ENCODE results near the gene HOXB7.

HOXB7 gene

DNA sequence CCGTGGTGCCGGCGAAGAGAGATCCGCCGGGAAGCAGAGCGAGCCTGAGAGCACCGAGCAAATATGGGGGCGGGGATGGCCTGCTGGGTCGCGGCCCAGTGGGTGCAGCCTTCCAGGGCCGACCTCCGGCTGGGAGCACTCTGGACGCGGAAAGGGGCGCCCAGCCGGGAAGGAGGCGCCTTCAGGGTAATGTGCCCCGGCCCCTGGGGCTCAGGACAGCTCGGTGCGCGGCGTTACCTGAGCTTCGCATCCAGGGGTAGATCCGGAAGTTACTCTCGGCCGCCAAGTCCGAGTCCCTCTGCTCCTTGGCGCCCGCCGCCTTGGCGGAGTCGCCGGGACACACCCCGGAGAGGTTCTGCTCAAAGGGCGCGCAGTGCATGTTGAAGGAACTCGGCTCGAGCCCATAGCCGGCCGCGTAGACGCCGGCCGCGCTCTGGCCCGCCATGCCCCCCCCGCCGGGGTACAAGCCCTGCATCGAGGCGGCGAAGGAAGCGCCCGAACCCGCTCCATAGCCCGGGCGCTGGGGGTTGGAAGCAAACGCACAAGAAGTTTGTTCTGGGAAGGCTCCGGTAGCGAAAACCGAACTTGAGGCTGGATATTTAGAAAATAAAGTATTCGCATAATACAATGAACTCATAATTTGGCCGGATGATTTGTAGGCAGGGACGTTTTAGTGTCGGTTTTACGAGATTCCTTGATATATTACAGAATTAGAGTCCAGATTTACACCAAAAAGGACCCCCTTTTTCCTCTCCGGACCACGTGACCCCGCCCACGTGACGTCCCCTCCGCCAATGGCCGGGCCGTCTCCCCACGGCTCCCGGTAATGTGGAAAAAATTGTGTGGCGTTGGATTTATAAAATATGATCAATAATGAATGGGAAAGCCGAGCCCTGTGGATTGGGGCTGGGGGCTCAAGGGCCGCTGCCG lies at the start of gene HOXB7:
Gene HOXB7 (minus strand): TSS at position 736 of the 930 bp plus-strand sequence. CDS start 99 bp downstream, at position 637.
- peak; percentile 85 for DNase-seq

DNA sequence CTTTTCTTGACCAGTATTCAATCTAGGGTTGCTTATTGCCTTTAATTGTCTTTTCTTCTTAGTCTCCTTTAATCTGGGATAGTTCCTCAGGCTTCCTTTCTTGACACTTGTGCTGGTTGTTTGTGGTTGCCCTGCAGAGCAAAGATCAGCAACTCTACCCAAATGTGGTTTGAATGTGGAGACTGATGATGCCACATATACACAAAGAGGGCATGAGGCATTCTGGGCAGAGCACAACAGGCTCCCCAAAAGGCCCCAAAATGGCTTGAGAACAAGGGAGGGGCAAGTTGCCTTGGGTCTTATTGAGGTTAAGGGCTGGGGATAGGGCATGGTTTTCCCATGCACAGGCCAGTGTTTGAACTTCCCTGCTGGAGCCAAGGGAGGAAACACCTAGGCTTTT lies 45.1 kb upstream of the HOXB7 start:
- no peak for DNase-seq

DNA sequence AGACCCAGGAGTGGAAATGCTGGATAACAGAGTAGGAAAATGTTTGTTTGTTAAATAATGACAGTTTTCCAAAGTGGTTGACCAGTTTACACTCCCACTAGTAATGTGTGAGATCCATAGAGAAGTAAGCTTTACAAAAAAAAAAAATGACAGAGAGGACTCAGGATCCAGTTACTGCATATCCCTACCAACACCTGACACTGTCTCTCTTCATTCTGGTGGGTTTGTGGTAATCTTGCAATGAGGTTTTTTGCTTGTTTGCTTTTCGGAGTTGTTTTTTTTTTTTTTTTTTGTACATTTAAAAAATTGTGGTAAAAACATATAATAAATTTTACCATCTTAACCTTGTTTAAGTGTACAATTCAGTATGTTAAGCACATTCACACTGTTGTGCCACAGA lies 38.9 kb upstream of the HOXB7 start:
- no peak for DNase-seq

DNA sequence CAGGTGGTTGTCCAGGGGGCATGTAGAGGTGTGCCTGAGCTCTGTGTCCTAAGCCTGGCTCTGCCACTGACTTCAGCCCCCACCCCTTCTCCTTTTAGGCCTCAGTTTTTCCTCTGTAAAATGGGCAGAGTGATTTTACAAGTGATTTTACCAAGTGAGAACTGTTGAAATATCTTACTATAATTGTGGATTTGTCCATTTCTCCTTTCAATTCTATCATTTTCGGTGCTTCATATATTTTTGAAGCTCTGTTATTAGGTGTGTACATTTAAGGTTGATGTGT lies 37.1 kb upstream of the HOXB7 start:
- DNase-seq: no peak

DNA sequence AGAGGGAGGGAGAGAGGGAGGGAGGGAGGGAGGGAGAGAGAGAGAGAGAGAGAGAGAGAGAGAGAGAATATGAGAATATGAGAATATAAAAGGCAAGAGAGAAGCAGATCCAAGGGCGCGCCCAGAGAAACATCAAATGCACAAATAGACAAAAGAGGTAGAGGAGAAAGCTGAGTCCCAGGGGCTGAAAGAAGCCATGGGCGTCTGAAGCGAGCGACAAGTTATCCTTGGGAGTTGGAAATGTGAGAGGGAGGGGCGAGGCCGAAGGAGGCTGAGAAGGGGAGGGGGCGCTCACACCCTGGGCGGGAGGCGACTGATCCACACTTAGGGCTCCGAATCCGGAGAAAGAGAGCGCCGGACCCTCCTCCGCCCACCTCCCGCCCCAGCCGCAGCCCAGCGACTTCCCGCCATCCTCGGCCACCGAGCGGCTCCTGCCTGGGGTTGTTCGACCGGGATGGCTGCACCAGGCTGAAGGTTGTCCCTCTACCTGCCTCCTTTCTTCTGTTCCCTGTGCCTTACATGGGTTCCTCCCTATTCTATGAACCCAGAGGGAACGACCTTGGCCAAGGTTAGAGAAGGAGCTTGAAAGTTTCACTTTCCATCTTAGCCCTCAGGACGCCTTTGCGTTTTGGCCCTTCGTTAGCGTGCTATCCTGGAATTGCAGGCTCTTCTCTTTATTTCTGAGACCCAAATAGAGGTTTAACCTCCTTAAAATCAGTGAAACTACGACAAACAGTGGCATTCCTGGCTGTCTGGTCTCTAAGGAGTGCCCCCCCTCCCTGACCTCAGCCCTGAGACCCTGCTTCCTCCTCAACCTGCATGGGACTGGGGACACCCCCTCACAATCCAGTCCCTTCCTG lies 36.5 kb upstream of the HOXB7 start:
- DNase-seq: no peak

DNA sequence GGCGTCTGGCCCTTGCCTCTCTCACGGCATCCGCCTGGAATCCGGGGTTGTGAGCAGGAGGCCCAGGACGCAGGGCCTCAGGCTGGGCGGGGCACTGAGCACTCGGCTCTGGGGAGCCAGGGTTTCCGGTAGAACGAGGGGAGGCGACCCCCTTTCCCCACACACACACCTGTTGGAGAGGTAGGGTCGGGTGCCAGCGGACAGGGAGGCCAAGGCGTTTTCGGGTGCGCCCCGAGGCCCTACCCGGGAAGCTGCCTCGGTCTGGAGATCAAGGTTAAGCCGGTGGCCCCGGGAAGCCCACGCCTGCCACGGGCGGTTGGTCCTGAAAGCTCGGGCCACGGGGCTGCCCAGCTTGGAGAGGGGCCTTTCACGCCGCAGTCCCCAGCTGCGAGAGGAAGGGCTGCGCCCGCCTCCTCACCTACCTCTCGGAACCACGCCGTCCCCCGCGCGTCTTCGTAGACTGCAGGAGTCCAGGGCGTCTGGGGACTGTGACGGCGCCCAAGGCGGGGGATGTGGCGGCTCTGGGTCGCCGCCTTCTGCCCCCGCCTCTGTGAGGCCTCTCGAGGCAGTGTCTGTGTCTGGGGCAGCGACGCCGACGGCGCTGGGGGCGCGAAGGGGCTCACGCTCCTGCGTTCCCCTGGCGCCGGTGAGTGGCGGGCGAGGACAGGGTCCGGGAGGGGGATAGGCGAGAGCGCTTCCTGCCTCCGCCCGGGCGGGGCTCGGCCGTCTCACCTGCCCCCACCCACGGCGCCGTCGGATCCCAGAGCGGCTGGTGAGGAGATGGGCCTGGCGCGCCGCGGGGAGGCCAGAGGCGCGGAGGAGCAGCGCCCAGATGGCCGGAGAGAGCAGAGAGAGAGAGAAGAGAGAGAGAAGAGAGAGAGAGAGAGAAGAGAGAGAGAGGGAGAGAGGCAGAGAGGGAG lies 35.6 kb upstream of the HOXB7 start:
- peak; percentile 46 for DNase-seq

DNA sequence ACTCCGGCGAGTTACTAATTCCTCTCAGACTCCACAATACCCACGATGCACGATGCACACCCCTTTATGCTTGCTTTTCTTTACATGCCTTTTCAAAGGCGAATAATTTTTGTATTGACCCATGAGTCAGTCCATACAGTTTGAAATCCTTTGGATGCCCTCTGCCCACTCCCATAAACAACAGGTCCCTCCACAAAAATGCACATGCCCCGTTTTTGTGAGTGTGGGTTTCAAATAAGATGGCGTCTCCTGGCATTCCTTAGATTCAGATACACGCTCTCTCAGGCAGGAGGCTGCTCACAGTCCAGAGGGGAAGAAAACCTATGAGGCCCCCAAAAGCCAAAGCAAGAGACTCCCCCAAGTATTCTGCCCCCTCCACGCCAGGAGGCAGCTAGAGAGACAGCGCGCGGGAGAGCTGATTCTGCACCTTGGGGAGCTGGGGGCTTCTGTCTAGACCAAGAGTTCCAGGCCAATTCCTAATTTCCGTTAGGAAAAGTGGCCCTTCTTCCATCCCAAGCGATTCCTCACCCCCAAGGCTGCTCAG lies 34.9 kb upstream of the HOXB7 start:
- DNase-seq: no peak

DNA sequence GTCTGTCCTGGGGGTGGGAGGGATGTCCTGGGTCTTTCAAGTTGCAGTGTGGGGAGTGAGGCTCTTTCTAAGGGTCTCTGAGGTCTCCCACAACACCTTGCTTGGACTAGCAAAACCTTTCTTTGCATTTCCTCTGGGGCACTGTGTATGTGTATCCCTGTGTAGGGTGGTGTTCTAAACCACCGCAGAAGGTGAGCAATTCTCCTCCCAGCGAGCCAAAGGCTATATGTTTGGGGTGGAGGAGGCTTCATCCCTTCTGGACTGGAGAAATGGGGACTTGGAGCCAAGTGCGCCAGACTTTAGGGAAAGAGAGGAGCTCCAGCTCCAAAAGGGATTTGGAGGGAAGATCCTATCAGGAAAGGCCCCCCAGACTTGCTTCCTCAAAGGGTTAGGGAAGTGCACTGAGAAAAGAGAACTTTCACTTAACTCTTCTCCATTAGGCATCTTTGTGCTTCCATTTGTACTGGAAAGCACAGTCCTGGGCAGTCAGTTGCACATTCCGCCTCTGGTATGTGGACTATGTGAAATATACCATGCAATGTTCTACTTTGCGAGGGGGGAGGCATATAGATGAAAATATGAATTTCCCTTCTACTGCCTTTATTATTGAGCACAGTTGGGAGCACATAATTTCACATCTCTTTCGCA lies 34.2 kb upstream of the HOXB7 start:
- DNase-seq: no peak

DNA sequence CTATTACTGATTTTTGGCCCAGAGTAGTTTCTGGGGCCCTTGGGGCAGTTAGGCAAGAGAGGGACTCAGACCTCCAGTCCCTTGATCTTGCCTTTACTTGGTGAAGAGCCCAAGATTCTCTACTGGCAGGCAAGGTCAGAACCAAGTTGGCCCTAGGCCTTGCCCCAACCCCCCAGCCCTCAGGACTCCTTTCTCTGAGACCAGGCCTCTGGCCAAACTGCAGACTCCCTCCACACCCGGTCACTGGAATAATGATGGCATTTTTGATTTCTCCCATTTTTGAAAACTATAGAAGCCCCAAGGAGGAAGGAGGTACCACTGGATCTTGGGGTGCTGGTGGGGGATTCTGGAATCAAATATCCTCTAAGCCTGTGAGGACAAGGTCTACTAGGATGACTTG lies 33.3 kb upstream of the HOXB7 start:
- DNase-seq: no peak

DNA sequence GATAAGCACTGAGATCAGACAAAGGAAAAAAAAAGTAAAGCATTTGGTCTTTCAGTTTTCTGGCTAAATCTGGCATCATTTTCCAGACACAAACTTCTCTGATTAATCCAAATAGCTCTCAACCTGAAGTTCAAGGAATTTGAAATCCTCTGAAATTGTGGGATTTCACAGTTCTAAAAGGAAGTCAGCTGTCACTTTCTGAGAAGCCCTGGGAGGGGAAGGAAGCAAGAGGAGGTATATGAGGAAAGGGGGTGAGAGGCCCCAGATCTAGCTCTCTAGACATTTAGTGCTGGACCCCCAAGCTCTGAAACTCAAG lies 32.8 kb upstream of the HOXB7 start:
- no peak for DNase-seq

DNA sequence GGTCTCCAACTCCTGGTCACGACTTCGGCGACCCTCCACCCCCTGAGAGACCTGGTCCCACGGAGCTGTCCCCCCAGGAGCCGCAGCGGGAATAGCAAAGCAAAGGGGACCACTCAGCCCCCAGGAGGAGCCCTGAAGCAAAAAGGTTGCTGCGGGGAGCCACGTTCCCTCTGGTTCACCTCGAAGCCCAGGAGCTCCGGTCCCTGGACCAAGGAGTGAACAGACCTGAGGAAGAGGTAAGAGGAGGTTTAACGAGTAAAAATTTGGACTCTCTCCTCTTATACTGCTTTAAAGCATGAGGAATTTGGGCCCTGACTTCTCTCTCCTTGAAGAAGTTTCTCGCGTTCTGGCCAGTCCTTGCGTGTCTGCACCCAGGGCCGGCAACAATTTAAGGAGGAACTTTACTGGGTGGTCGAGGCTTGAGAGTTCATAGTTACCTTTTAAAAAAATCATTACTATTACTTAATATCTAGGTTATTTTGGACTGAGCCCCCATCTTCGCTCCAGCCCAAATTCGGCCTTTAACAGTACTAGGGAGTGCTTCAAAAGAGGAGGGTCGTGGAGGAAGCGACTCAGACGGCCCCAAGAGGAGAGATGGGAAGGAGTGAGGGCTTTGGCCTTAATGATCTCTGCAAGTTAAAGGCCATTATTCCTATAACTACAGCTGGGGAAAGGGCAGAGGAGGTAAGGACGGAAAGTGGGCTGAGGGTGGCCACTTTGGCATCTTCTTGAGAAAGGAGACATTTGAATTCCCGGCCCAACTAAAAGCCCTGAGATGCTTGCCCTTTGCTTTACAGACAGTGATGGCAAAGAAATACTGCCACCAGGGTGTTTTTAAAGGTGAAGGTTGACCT lies 32.3 kb upstream of the HOXB7 start:
- no peak for DNase-seq

DNA sequence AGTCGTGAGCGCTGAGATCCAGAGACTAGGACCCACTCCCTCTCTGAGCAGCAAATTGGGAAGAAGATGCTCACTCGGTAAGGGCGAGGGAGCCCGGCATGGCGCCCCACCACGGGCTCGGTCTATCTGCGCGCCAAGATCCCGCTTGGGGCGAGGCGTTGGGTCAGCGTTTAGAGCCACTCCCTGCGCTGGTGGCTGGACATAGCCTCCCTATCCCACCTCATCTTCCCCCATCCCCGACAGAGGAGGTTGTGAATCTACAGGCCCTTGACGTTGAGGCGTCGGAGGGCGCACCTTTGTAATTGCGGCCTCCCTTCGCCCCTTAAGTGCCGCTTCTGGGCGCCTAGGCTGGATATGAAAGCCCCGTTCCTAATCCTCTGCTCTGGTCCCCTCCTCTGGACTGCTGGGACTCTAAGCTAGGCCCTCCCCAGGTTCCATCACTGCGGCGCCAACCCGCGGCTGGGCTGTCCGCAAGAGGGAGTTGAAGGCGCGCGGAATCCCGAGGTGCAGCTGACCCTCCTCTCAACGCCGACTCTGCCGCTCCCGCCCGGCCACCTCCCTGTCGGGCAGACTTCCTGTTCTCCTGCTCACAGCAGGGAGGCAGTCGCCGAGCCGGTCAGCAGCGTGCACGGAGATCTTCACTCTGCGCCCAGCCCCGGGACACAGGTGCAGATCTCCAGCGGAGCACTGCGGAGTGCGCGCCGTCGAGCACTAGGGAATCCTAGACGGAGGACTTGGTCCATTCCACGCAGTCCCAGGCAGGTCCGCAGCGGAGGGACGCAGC lies 31.4 kb upstream of the HOXB7 start:
- DNase-seq: no peak

DNA sequence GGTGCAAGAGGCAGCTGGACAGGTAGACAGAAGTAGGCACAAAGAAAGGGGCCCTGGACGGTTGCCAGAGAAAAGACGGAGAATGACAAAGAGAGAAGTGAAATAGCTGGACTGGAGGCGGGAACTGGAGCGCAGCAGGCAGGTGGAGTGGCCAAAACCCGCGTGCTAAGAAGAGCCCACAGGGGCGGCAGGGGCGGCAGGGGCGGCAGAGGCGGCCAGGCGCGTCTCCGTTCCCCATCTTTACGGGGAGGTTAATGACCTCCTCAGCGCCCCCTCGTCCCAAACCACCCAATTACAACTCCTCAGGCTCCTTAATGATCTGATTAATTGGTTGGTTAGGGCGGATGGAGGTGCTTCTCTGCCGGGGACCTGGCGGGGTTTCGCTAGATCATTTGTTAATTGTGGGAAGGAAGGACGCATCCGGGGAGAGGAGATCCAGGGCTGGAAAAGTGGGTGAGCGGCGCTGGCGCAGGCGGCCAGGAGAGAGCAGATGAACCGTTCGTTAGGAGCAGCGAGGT lies 30.8 kb upstream of the HOXB7 start:
- DNase-seq: no peak

DNA sequence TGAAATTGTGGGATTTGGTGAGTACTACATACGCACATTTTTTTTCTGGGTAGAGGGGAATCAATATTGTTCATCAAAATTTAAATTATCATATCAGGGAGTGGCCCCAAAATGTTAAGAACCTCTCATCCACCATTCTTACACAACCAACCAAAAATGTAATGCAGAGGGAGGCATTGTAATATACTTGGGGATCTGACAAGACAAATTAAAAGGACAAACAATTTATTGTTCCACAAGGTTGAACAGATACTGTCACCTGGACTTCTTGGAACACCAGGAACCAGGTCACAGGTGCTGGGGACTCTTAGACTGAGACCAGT lies 30.0 kb upstream of the HOXB7 start:
- DNase-seq: no peak

DNA sequence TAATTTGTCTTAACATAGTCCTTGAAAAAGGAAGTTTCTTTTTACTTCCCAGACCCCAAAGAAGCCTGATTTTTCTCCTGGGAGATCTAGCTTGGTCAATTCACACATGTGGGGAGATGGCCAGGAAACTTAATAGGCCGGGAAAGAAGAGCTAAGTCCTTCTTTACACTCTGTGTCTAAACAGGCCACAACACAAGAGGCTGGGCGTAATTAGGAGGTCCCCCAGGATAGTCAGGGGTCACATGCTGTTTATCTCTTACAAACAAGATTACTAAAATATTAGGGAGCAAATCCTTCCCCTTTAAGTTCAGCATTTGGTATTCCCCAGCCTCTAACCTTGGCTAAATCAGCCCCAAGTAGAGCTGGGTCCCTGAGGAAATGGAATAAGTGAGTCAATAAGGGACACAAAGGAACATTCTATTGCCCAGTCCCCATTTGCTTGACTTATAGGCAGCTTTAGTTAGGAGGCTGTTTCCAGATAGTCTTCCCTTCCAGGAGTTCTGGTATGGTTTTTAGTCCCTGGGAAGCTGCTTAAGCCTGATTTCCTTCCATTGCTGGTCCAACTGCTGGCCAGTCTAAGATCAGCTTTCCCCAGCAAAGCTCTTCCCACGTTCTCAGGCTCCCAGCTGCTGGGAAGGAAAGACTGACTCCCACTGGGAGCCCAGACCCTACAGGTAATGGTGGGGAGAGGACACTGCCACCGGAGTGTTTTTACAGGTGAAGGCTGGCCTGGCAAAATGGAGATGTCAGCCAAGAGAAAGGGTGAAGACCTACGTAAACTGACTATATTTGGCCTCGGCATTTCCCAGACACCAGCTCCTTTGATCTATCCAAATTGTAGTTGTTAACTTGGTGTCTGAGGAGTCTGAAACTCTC lies 29.4 kb upstream of the HOXB7 start:
- DNase-seq: no peak

DNA sequence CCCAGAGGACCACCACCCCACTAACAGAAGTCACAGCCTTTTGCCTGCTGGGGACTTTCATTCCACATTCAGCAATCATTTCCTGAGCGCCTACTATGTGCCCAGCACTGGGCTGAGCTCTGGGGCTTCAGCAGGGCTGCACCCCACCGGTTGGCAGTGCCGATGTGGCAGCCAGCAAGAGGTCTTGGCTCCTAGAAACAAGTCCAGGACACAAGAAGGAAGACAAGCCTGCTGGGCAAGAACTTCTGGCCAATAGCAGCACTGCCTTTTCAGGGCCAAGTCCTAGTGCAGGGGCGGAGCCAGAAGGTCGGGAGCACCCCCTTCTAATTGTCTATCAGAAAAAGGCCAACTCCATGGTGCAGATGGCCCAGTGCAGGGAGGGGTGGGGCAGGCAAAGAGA lies 28.3 kb upstream of the HOXB7 start:
- DNase-seq: no peak

DNA sequence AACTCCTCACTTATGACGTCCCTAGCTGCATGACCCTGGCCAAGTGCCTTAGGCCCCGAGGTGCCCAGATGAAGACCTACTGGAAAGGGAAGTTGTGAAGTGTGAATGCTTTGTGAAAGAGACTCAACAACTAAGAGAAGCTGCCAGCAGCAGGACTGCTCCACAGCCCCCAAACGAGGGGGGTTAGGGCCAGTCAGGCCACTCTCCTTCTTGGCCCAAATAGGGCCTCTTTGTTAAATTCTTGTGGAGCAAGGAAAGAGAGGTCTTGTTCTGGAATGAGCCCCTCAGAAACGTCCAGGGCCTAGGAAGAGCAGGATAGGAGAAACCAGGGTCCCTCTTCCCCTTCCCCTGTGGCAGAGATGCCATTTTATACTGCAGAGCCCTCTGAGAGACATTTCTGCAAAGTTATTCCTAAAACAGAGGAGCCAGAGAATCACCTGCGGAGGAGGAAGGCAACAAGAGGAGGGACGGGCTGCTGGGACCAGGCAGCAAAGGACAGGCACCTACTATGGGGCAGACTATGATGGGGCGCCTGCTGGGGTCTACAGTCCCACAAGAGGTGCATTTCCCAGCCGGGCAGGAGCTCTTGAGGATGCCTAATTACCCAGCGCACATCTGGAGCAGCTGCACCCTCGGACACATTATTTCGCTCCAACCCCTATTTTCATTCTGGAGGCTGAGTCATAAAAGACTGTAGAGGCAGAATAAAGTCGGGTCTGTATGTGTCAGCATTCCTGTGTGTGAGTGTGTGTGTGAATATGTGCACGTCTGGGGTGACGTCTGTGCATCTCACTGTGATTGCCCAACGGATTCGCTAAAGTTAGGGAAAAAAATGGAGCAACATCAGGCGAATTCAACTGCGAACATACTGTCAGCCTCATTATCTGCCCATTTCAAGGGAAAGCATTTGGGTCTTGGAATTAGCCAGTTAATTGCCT lies 26.8 kb upstream of the HOXB7 start:
- DNase-seq: no peak

All from stimulated activated CD4-positive, alpha-beta T cell treated with anti-CD3 and anti-CD28 coated beads, Interleukin-15, amount 100 ng/mL, for 24 hours (primary cell).